BE2C (cell line): Measurements from ENCODE around the gene GPR63.

Source experiments
- DNase-seq: peaks from one replicate; pipeline ENCODE4 v3.0.0-alpha.2; 2020
- H3K27me3 ChIP-seq: fragments of 250-450 bp; sonication (Bioruptor Pico); 2 replicates; pipeline ENCODE4 v1.5.1; 2020; ENCODE audit warnings: mild to moderate bottlenecking
- H3K36me3 ChIP-seq: fragments of 250-450 bp; sonication (Bioruptor Pico); 2 replicates; pipeline ENCODE4 v1.5.1; 2020; ENCODE audit warnings: mild to moderate bottlenecking
- H3K4me1 ChIP-seq: fragments of 250-450 bp; sonication (Bioruptor Pico); 2 replicates; pipeline ENCODE4 v1.5.1; 2020
- H3K4me3 ChIP-seq: 2 replicates; pipeline ENCODE4 v1.5.1; 2011; ENCODE audit warnings: low read depth, low read length
- H3K9me3 ChIP-seq: fragments of 250-450 bp; sonication (Bioruptor Pico); 2 replicates; pipeline ENCODE4 v1.5.1; 2020
- CTCF ChIP-seq: IDR thresholded peaks from 2 replicates; pipeline ENCODE4 v1.5.1; 2012; ENCODE audit warnings: mild to moderate bottlenecking, low read depth, low read length

The GPR63 gene

GRCh38 chr6:96795481-96795880 lies 41.8 kb downstream of the GPR63 start:
- no peaks in the 10 kb centered on the region for H3K27me3 ChIP-seq
- no peaks in the 10 kb centered on the region for H3K9me3 ChIP-seq
- no peak overlapping the region for H3K4me3 ChIP-seq
- H3K36me3 ChIP-seq: no peaks in the 10 kb centered on the region
- H3K4me1 ChIP-seq: no peaks in the 10 kb centered on the region
- no peak for DNase-seq
- no peak for TF ChIP-seq CTCF

- no peaks in the 10 kb centered on the region for H3K27me3 ChIP-seq
- H3K9me3 ChIP-seq: no peaks in the 10 kb centered on the region
- DNase-seq: no peak
- no peak for TF ChIP-seq CTCF
- no peaks in the 10 kb centered on the region for H3K36me3 ChIP-seq
- H3K4me1 ChIP-seq: no peaks in the 10 kb centered on the region
- H3K4me3 ChIP-seq: no peak overlapping the region
Observed at GRCh38 chr6:96794980-96795379, 42.3 kb downstream of the GPR63 start.

GRCh38 chr6:96792561-96793190 lies 44.6 kb downstream of the GPR63 start:
- no peak overlapping the region for H3K4me3 ChIP-seq
- H3K27me3 ChIP-seq: no peaks in the 10 kb centered on the region
- no peaks in the 10 kb centered on the region for H3K9me3 ChIP-seq
- TF ChIP-seq CTCF: no peak
- DNase-seq: no peak
- no peaks in the 10 kb centered on the region for H3K4me1 ChIP-seq
- no peaks in the 10 kb centered on the region for H3K36me3 ChIP-seq

- Histone ChIP-seq H3K27me3 (no peaks in the 10 kb centered on the region), H3K36me3 (no peaks in the 10 kb centered on the region), H3K9me3 (no peaks in the 10 kb centered on the region), H3K4me3 (no peak overlapping the region), H3K4me1 (no peaks in the 10 kb centered on the region)
- DNase-seq: no peak
- no peak for TF ChIP-seq CTCF
Observed at GRCh38 chr6:96789871-96790270, 47.4 kb downstream of the GPR63 start.

- no peak for DNase-seq
- H3K4me3 ChIP-seq: no peak overlapping the region
- no peaks in the 10 kb centered on the region for H3K27me3 ChIP-seq
- no peaks in the 10 kb centered on the region for H3K36me3 ChIP-seq
- no peak for TF ChIP-seq CTCF
- no peaks in the 10 kb centered on the region for H3K4me1 ChIP-seq
- H3K9me3 ChIP-seq: no peaks in the 10 kb centered on the region
Observed at GRCh38 chr6:96787846-96788580, 49.3 kb downstream of the GPR63 start.

- no peaks in the 10 kb centered on the region for H3K4me1 ChIP-seq
- H3K9me3 ChIP-seq: no peaks in the 10 kb centered on the region
- DNase-seq: no peak
- no peak for TF ChIP-seq CTCF
- H3K4me3 ChIP-seq: no peak overlapping the region
- H3K36me3 ChIP-seq: no peaks in the 10 kb centered on the region
- no peaks in the 10 kb centered on the region for H3K27me3 ChIP-seq
Observed at GRCh38 chr6:96786336-96786735, 50.9 kb downstream of the GPR63 start.
